ENCODE data around the gene ANXA8.
"Not testable (repeated sequence)": the region's sequence is repeated elsewhere in the genome, so short reads cannot be mapped to it uniquely, and the experiment has no call there.

Gene ANXA8

GRCh38 chr10:47462577-47463358, 21.1 kb downstream of the ANXA8 start:
- not testable (repeated sequence) for DNase-seq

- DNase-seq = peak in 2 of 6 experiments; percentile 3 to 34
Observed at GRCh38 chr10:47461261-47461687, 22.6 kb downstream of the ANXA8 start.

DNA sequence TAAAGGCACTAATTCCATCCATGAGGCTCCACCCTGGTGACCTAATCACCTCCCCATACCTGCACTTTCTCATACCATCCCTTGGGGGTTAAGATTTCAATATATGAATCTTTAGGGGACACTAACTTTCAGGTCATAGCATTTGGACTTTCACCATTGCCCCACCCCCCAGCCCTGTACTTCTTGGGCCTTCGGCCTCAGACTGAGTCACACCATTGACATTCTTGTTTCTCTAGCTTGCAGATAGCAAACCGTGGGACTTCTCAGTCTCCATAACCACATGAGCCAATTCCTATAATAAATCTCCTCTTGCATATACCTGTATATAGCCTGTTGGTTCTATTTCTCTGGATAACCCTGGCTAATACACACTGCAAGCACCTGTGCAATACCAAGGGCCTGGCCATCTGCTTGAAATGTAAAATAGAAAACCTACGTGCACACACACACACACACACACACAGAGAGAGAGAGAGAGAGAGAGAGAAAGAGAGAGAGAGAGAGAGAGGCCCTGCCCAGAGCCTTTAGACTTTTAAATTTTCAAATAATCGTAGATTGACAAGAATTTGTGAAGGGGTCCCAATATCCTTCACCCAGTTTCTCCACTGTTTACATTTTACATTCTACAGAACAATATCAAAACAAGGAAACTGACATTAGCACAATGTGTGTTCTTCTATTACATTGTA, 25.3 kb downstream of the ANXA8 start:
- no peak for DNase-seq

DNA sequence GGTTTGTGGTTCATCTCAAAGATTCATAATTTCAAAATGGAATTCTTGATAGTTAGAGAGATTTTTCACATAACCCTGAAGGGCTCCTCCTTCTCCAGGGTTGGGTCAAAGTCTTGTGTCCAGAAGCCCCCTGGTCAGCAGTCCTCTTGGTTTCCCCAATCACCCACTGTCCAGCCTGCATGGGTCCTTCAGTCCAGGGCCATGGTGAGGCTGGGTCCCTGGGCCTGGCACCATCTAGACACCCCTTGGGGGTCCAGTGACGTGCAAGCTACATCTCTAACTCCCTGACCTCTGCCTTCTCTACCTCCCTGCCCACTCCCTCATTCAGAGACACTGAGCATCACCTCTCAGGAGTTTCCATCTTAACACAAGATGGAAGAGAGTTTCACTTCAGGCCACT, 26.1 kb downstream of the ANXA8 start:
- DNase-seq = no peak

DNA sequence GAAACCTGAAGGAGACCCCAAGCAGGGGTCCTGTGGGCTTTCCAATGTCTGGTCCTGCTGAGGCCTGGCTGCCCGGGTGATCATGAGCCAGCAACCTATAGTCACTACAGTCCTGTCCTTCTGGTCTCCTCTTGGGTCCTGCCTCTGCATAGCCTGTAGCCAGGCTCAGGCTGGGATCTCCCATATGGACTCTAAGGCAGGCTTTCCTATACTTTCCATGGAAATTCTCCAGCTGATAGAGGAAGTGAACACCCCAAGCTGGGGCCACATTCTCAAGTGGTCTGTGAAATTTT, 26.4 kb downstream of the ANXA8 start:
- no peak for DNase-seq

GRCh38 chr10:47456794-47457527, 27.0 kb downstream of the ANXA8 start:
- DNase-seq = no peak

GRCh38 chr10:47456079-47456785, 27.7 kb downstream of the ANXA8 start:
- DNase-seq = no peak

DNA sequence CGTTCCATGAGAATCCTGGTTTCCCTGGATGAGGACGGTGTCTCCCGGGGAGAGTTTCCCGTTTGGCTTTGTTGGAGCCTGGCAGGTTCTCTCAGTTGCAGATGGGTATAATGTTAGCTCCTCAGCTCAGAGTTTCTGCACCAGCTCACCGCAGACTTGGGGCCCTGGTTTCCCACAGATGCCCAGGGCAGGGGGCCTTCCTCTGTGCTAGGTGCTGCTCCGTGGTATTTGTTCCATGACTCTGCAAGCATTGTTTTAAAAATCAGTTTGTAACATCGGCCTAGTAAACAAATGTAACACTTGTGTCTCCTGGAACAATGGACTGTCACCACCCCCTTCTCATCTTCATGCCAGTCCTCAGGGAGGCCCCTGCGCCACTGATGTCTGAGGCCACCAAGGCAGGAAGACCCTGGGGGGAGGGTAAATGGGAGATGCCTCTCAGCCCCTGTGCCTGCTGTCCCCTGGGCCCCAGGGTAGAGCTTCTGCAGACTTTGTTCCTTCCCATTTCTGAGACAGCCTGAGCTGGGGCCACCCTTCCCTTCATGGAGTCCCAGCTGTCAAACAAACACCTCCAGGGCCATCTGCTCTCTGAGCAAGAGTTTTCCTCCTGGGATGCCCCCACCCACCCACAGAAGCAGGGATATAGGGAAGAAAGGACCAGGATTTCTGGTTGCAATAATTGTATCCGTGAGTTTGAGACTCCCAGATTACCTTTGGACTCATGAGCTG, 28.4 kb downstream of the ANXA8 start:
- DNase-seq = not testable (repeated sequence)

- no peak for DNase-seq
Observed at GRCh38 chr10:47454780-47455058, 29.2 kb downstream of the ANXA8 start.

GRCh38 chr10:47454008-47454779, 29.7 kb downstream of the ANXA8 start:
- DNase-seq = no peak

DNA sequence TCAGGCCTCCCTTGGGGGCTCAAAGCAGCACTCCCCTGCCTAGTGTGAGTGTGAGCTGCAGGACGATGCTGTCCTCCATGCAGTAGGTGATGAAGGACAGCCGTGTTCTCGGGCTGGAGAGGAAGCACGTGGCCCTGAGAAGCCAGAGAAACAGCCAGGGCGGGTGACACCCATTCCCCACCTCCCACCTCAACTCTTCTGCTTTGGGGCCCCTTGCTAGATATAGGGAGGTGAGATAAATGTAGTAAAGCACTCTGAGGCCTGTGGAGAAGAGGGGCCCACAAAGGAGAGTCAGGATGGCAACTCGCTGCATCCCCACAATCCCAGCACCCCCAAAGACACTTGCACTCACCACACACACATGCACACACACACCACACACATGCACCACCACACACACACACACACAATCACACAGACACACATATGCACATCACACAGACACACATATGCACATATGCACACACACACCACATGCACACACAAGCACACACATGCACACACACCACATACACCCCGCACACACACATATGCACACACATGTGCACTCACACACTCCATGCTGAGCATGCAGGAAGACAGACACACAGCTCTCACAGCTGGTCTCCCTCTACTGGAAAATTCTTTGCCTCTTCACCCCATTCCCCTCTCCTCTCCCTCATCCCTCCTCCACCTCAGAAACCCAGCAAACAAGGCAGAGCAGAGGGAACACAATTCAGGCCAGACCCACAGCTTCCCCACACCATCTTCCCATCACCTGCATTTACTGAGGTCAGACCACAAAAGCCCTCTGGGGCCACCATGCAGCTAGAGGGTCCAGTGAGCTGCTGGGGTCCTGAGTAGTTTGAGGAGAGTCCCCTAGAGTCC, 30.5 kb downstream of the ANXA8 start:
- DNase-seq = no peak

DNA sequence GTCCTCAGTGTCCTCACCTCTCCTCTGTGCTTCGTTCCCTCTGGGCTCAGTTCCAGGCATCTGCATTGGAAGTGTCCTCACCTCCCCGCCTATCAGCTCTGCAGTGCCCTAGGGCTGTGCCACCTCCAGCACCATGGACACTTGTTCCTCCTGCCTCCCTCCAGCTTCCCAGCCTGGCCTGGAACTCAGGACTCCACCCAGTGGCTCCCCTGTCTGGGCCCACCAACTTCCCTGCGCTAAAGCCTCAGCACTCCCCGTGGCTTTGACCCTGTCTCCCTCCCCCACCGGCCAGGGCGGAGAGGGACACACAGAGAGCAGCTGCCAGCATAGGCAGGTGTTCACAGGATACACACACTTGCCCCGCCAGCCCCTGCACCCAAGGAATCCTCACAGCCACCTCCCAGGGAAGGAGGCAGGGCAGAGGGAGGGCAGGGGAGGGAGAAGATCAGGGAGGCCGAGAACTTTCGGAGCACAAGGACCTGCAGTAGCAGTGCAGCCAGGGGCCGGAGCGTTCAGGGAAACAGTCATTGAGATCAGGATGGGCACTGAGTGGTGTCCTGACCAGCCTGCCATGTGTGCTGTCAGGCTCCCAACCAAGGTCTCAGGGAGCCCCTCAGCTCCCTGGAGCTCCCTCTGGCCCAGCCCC, 31.3 kb downstream of the ANXA8 start:
- DNase-seq = no peak

- no peak for DNase-seq
Observed at GRCh38 chr10:47451998-47452494, 31.9 kb downstream of the ANXA8 start.

DNA sequence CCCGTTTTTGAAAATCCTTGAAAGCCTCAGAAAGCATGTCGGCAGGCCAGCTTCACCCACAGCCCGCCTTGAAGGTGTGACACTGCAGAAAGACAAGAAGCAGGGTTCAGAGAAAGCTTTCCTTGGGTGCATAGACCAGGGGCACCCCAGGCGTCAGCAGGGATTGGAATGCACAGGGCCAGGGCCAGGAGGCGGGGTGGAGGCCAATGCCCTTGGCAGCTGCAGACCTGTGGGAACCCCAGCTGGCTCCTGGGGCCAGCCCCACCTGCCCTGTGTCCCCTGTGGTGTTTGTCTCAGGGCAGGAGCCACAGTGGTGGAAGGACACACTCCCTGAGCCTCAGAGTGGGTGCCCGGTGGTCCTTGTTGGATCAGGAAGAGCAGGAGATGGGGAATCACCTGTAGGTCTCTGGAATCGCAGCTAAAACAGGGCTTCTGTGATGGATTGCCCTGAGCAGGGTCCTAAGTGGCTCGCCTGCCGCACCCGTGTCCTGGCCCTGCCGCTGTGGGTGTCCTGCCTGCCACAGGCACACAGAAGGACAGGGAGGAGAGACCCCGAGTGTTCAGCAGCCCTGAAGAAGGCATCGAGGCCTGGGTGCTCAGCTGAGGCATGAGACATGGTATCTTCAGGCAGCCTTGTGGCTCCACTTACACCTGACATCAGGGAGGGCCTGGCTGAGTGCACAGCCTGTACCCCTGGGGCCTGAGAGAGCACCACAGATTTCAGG, 32.5 kb downstream of the ANXA8 start:
- DNase-seq = no peak

- no peak for DNase-seq
Observed at GRCh38 chr10:47450442-47450841, 33.5 kb downstream of the ANXA8 start.

GRCh38 chr10:47449979-47450378, 33.9 kb downstream of the ANXA8 start:
- DNase-seq = no peak

DNA sequence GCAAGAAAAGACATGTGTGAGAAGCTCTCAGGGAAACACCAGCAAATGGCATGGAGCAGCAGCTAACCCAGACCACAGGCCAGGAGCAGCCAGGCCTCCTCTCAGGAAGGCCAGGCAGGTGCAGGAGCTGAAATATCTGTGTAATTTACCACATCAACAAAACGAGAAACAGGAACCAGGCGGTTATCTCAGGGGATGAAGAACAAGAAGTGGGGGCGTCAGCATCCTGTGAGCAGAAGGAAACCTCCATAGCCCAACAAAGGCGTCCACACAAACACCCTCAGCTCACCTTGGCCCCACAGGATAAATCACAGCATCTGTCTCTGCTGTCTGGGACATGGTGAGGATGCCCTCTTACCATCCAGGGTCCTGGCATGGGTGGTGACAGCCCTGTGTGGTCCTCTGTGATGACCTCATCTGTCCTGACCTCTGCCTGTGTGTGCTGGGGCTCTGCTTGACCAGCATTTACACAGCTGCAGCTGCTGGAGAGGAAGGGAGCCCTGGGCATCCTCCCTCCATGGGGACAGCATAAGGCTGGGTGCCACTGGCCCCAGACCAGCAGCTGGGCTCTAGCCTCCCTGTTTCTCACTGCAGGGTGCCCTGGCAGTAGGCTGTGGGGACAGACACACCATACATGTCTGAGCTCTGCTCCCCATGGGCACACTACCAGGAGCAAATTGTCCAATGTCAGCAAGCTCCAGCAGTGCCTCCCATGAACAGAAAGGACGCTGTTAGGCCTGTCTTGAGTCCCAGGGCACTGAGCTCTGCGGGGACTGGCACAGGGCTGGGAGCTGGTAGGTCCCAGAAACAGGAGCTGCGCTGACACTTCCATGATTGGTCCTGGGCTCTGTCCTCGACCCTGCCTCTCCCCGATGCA, 34.6 kb downstream of the ANXA8 start:
- DNase-seq = no peak

DNA sequence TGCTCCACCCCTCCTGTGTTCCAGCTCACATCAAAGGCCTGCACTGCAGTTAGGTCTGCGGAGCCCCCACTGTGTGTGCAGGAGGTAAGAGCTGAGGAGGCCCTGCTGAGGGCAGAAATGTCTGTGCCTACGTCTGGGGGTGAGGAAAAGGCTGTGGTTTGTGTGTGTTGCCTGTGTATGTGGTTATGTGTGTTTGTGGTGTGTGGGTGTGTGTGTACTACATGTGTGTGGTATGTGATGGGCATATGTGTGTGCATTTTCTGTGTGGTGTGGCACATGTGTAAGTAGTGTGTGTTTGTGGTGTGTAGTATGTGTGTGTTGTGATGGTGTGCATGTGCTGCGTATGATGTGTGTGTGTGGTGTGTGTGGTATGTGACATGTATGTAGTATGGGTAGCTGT, 36.2 kb downstream of the ANXA8 start:
- DNase-seq = no peak

DNA sequence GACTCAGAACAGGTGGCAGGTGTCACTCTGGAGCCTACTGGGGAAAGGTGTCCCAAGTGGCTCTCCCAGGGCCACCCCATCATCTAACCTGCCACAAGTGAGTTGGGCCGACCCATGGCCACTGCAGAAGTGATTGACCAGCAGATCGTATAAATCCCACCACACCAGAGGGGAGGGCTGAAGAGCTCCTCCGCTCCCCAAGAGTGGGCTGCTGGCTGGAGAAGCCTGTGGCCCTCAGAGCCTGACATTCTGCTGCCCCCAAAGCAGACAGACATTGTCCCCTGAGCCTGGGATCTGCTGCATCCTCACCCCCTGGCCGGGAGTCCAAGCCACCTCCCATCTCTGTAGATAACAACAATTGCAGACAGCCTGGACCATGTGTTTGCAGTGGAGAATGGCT, 36.7 kb downstream of the ANXA8 start:
- DNase-seq = no peak

Measured in stimulated activated naive CD4-positive, alpha-beta T cell (primary cell).